HEK293T (cell line): Measurements from ENCODE around the gene LRRC52.

ENCODE experiments used
- BHLHE40 ChIP-seq: fragments of 450-650 bp; IDR thresholded peaks from 2 replicates; pipeline ENCODE4 v1.6.1; 2016; ENCODE audit warnings: mild to moderate bottlenecking, moderate library complexity, borderline replicate concordance
- ELF4 ChIP-seq: fragments of 450-650 bp; IDR thresholded peaks from 2 replicates; pipeline ENCODE4 v1.6.1; 2017; ENCODE audit warnings: antibody characterized with exemption
- FOXA1 ChIP-seq: fragments of 450-650 bp; IDR thresholded peaks from 2 replicates; pipeline ENCODE4 v1.6.1; 2016; ENCODE audit warnings: mild to moderate bottlenecking
- FOXK2 ChIP-seq: fragments of 450-650 bp; IDR thresholded peaks from 2 replicates; pipeline ENCODE4 v1.6.1; 2016; ENCODE audit warnings: mild to moderate bottlenecking
- FOXM1 ChIP-seq: fragments of 450-650 bp; IDR thresholded peaks from 2 replicates; pipeline ENCODE4 v1.6.1; 2017; ENCODE audit warnings: mild to moderate bottlenecking, borderline replicate concordance
- NFRKB ChIP-seq: fragments of 450-650 bp; IDR thresholded peaks from 2 replicates; pipeline ENCODE4 v1.6.1; 2016; ENCODE audit warnings: mild to moderate bottlenecking, moderate library complexity
- SP1 ChIP-seq: fragments of 450-650 bp; IDR thresholded peaks from 2 replicates; pipeline ENCODE4 v1.6.1; 2017
- TARDBP ChIP-seq: fragments of 450-650 bp; IDR thresholded peaks from 2 replicates; pipeline ENCODE4 v1.6.1; 2016
- ZNF384 ChIP-seq: fragments of 450-650 bp; IDR thresholded peaks from 2 replicates; pipeline ENCODE4 v1.6.1; 2016
- TF ChIP-seq, protein P1 (sequence below): fragments of 450-650 bp; IDR thresholded peaks from 2 replicates; pipeline ENCODE4 v1.6.1; 2016

DNA sequence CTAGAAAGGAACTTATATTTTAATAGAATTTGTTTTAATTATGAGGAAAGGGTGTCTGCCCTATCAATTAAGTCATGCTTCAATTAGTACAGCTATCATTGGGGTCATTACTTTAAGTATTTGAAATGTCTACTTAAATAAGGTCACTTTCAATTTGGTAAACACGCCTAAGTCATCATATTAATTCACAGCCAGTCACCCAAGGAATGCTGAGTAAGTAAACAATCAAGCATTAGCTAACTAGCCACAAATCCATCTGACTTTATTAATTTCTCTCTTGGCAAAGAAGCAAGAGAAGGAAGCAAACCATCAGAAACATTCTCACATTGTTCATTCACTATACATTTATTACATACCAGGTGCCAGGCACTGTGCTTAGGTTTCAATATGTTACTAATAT is 1.2 kb upstream of the LRRC52 start:
- TF ChIP-seq FOXA1 = no peak
- TF ChIP-seq FOXM1 = no peak
- TF ChIP-seq ELF4 = no peak
- no peak for TF ChIP-seq BHLHE40
- TF ChIP-seq, protein P1, sequence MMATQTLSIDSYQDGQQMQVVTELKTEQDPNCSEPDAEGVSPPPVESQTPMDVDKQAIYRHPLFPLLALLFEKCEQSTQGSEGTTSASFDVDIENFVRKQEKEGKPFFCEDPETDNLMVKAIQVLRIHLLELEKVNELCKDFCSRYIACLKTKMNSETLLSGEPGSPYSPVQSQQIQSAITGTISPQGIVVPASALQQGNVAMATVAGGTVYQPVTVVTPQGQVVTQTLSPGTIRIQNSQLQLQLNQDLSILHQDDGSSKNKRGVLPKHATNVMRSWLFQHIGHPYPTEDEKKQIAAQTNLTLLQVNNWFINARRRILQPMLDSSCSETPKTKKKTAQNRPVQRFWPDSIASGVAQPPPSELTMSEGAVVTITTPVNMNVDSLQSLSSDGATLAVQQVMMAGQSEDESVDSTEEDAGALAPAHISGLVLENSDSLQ = no peak
- TF ChIP-seq TARDBP = no peak
- no peak for TF ChIP-seq SP1
- TF ChIP-seq ZNF384 = no peak
- no peak for TF ChIP-seq FOXK2
- no peak for TF ChIP-seq NFRKB
